ENCODE measurements around the gene PARD3B.

Gene PARD3B

DNA sequence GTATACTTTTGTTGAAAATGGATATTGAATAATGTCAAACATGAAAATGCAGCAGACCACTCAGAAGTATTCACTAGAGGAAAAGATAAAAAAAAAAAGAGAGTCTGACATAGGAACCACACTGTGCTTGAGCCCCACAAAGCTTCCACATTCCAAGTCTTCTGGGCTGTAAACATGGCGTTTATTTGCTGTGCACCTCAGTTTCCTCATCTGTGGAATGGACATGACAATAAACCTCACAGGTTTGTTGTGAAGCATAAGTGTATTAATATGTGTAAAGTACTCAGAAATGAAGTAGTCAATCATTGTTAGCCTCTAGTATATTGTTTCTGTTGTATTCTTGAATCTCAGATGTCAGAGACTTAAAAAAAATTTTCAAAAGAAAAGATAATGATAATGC lies 611.2 kb downstream of the PARD3B start:
- H3K4me2 ChIP-seq (ENCODE audit: insufficient read depth, low read length) = no peak overlapping the region
- H2AFZ ChIP-seq (ENCODE audit: low read depth, low read length) = no peak overlapping the region
- no peak overlapping the region for H3K9ac ChIP-seq (ENCODE audit: low read depth, low read length)
- ATAC-seq (ENCODE audit: insufficient read depth, low read depth) = no peak
- no peaks in the 10 kb centered on the region for H3K27me3 ChIP-seq (ENCODE audit: insufficient read depth, low read length, poor library complexity)
- TF ChIP-seq, protein P1, sequence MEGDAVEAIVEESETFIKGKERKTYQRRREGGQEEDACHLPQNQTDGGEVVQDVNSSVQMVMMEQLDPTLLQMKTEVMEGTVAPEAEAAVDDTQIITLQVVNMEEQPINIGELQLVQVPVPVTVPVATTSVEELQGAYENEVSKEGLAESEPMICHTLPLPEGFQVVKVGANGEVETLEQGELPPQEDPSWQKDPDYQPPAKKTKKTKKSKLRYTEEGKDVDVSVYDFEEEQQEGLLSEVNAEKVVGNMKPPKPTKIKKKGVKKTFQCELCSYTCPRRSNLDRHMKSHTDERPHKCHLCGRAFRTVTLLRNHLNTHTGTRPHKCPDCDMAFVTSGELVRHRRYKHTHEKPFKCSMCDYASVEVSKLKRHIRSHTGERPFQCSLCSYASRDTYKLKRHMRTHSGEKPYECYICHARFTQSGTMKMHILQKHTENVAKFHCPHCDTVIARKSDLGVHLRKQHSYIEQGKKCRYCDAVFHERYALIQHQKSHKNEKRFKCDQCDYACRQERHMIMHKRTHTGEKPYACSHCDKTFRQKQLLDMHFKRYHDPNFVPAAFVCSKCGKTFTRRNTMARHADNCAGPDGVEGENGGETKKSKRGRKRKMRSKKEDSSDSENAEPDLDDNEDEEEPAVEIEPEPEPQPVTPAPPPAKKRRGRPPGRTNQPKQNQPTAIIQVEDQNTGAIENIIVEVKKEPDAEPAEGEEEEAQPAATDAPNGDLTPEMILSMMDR (IDR thresholded peaks at IDR 0.05; ENCODE audit: borderline replicate concordance, extremely low read depth, low read length, poor library complexity, severe bottlenecking) = no peak
- TF ChIP-seq EZH2 (IDR thresholded peaks at IDR 0.05; ENCODE audit: borderline replicate concordance, low read depth, low read length, severe bottlenecking) = no peak
- H3K36me3 ChIP-seq (ENCODE audit: insufficient read depth, low read length) = no peaks in the 10 kb centered on the region
- H3K27ac ChIP-seq (ENCODE audit: low read length) = no peak overlapping the region
- no peak for DNase-seq
- no peaks in the 10 kb centered on the region for H3K4me1 ChIP-seq (ENCODE audit: insufficient read depth, low read length)
- H3K9me3 ChIP-seq (ENCODE audit: insufficient read depth, low read length, severe bottlenecking) = no peaks in the 10 kb centered on the region
- H4K20me1 ChIP-seq (ENCODE audit: insufficient read depth, low read length) = no peaks in the 10 kb centered on the region
- no peaks in the 10 kb centered on the region for H3K79me2 ChIP-seq (ENCODE audit: insufficient read depth, low read length)
- H3K4me3 ChIP-seq (ENCODE audit: low read depth in 1 of 2, low read length in 2 of 2) = no peak overlapping the region

DNA sequence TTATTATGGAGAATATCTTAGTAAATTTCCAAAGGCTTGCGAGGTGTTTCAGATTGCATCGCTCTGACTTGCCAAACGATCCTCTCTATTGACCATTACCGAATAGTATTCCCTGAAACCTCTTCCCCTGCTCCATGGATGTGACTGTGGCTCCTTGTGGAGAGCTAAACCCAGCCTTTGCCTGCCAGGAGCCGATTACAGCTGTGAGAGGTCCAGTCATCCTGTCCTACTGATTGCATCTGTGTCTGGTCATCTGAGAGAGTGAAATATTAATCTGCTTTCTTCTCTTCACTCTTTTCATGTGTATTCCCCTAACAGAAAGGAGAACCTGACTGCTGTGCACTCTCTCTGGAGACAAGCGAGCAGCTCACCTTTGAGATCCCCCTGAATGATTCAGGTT lies 613.1 kb downstream of the PARD3B start:
- ATAC-seq (ENCODE audit: insufficient read depth, low read depth) (no peak), DNase-seq (no peak)
- no peaks in the 10 kb centered on the region for H3K79me2 ChIP-seq (ENCODE audit: insufficient read depth, low read length)
- H3K4me2 ChIP-seq (ENCODE audit: insufficient read depth, low read length) = no peak overlapping the region
- H3K4me3 ChIP-seq (ENCODE audit: low read depth in 1 of 2, low read length in 2 of 2) = no peak overlapping the region
- no peaks in the 10 kb centered on the region for H4K20me1 ChIP-seq (ENCODE audit: insufficient read depth, low read length)
- H3K4me1 ChIP-seq (ENCODE audit: insufficient read depth, low read length) = no peaks in the 10 kb centered on the region
- H3K9ac ChIP-seq (ENCODE audit: low read depth, low read length) = no peak overlapping the region
- no peak overlapping the region for H3K27ac ChIP-seq (ENCODE audit: low read length)
- H2AFZ ChIP-seq (ENCODE audit: low read depth, low read length) = no peak overlapping the region
- no peaks in the 10 kb centered on the region for H3K36me3 ChIP-seq (ENCODE audit: insufficient read depth, low read length)
- no peaks in the 10 kb centered on the region for H3K27me3 ChIP-seq (ENCODE audit: insufficient read depth, low read length, poor library complexity)
- no peak for TF ChIP-seq EZH2 (IDR thresholded peaks at IDR 0.05; ENCODE audit: borderline replicate concordance, low read depth, low read length, severe bottlenecking)
- TF ChIP-seq, protein P1 (IDR thresholded peaks at IDR 0.05; ENCODE audit: borderline replicate concordance, extremely low read depth, low read length, poor library complexity, severe bottlenecking) = no peak
- H3K9me3 ChIP-seq (ENCODE audit: insufficient read depth, low read length, severe bottlenecking) = no peaks in the 10 kb centered on the region

DNA sequence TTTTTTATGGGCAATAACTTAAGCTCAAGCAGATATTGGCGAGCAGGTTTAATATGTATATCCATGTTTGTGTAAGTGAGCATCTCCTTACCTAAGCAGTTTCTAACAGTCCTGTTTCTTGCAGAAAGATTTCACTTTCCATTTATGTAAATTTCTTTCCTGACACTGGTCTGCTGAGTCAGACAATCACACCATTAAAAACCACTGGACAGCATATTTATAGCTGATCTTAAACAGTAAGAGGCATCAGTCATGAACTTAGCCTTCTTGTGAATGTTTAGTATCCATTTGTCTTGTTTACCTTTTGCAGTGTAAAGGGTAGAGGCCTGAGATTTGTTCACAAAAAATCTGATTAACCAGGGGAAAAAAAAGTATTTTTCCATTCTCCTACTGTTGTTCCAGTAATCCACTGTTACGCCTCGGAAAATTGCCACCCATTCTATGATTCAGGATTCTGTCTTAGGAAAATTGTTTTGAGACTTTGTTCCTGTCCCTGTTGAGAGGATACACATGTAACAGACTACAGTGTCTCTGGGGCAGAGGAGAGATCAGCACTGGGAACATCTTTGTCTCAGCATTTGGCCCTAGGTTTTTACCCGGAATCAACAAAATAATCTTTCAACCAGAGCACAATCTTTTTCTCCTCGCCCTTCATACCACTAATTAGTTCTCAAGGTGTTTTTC lies 616.0 kb downstream of the PARD3B start:
- Histone ChIP-seq H3K27ac (ENCODE audit: low read length) (no peak overlapping the region), H2AFZ (ENCODE audit: low read depth, low read length) (no peak overlapping the region), H3K9me3 (ENCODE audit: insufficient read depth, low read length, severe bottlenecking) (no peaks in the 10 kb centered on the region), H4K20me1 (ENCODE audit: insufficient read depth, low read length) (no peaks in the 10 kb centered on the region), H3K79me2 (ENCODE audit: insufficient read depth, low read length) (no peaks in the 10 kb centered on the region), H3K36me3 (ENCODE audit: insufficient read depth, low read length) (no peaks in the 10 kb centered on the region), H3K4me2 (ENCODE audit: insufficient read depth, low read length) (no peak overlapping the region), H3K9ac (ENCODE audit: low read depth, low read length) (no peak overlapping the region), H3K4me3 (ENCODE audit: low read depth in 1 of 2, low read length in 2 of 2) (no peak overlapping the region), H3K27me3 (ENCODE audit: insufficient read depth, low read length, poor library complexity) (no peaks in the 10 kb centered on the region), H3K4me1 (ENCODE audit: insufficient read depth, low read length) (no peaks in the 10 kb centered on the region)
- DNase-seq = no peak
- TF ChIP-seq EZH2 (IDR thresholded peaks at IDR 0.05; ENCODE audit: borderline replicate concordance, low read depth, low read length, severe bottlenecking) = no peak
- TF ChIP-seq, protein P1 (IDR thresholded peaks at IDR 0.05; ENCODE audit: borderline replicate concordance, extremely low read depth, low read length, poor library complexity, severe bottlenecking) = no peak
- ATAC-seq (ENCODE audit: insufficient read depth, low read depth) = no peak

Measured in DND-41 (cell line).